C4-2B (cell line): ENCODE measurements around the gene GFOD1.

Experiments used
- H3K27ac ChIP-seq: fragments of 450-650 bp; 2 replicates; pipeline ENCODE4 v1.5.1; 2017
- ZFX ChIP-seq: fragments of 450-650 bp; IDR thresholded peaks from 2 replicates; pipeline ENCODE4 v1.6.1; 2017
- TF ChIP-seq, protein P1 (sequence below): fragments of 450-650 bp; conservative IDR thresholded peaks from 2 replicates; pipeline ENCODE4 v1.5.1; 2017; ENCODE audit warnings: mild to moderate bottlenecking

GFOD1 gene

DNA sequence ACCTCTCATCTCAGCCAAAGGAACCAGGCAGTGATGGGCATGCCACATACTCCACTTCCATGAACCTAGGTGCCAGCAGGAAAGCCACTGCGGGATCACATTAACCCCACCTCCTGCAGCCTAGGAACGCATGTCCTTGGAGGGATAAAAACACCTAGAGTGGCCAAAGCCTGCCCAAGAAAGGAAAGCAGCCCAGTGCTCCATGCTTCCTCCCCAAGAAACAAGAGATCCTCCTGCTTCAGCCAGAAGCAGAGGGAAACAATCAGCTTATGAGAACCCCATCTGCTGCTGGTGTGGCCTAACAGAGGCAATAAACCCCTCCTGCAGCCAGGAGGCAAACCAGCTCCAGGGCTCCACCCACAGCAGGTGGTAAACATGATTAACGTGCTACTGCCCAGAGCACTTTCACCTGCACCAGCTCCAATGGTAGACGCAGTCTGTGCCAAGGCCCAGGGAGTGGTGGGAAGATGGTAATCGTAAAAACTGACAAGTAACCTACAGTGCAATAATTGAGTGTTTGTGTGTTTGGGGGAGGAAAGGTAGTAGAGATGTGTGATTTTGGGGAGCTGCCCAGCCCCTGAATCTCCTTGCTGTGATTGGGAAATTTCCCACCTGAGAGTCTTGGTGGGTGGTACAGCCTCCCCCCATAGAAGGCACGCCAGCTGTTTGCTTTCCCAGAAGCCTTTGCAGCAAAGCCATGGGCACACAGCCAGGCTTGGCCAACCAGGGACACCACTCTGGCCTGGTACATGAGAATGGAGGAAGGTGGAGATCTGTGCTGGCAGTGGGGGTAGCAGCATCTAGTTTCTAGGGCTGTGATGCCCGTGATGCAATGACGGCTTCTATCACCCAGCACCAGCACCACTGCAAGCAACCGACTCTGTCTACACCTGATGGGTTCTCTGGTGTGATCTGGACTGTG, 108.5 kb downstream of the GFOD1 start:
- no peak for TF ChIP-seq ZFX
- TF ChIP-seq, protein P1, sequence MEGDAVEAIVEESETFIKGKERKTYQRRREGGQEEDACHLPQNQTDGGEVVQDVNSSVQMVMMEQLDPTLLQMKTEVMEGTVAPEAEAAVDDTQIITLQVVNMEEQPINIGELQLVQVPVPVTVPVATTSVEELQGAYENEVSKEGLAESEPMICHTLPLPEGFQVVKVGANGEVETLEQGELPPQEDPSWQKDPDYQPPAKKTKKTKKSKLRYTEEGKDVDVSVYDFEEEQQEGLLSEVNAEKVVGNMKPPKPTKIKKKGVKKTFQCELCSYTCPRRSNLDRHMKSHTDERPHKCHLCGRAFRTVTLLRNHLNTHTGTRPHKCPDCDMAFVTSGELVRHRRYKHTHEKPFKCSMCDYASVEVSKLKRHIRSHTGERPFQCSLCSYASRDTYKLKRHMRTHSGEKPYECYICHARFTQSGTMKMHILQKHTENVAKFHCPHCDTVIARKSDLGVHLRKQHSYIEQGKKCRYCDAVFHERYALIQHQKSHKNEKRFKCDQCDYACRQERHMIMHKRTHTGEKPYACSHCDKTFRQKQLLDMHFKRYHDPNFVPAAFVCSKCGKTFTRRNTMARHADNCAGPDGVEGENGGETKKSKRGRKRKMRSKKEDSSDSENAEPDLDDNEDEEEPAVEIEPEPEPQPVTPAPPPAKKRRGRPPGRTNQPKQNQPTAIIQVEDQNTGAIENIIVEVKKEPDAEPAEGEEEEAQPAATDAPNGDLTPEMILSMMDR: no peak
- H3K27ac ChIP-seq: peak overlapping the region; percentile 2; the same call in 1 of the 2 replicates

DNA sequence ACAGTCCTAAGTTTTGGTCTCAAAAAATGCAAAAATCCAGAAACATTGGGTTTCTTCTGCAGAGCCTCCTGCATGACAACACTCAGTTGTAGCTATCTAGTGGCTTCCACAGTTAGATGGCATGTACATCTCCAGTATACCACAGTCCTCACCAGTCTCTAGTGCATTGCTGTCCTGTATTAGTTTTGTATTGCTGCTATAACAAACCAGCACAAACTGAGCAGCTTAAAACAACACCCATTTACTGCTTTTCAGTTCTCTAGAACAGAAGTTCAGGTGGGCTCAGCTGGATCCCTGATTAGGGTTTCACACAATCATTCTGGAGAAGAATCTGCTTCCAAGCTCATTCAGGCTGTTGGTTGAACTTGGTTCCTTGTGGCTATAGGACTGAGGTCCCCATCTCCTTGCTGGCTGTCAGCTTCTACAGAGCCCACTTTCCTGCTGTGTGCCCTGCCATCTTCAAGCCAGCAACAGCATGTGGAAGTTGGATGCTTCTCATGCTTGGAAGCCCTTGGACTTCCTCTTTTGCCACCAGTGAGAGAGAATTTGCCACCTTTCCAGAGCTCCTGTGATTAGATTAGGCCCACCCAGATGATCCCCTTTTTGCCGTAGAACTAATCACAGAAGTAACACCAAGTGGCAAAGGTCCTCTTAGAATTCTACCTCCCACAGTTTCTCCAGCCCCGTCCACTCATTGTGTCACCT, 110.2 kb downstream of the GFOD1 start:
- no peak for TF ChIP-seq ZFX
- TF ChIP-seq, protein P1: no peak
- no peak overlapping the region for H3K27ac ChIP-seq

DNA sequence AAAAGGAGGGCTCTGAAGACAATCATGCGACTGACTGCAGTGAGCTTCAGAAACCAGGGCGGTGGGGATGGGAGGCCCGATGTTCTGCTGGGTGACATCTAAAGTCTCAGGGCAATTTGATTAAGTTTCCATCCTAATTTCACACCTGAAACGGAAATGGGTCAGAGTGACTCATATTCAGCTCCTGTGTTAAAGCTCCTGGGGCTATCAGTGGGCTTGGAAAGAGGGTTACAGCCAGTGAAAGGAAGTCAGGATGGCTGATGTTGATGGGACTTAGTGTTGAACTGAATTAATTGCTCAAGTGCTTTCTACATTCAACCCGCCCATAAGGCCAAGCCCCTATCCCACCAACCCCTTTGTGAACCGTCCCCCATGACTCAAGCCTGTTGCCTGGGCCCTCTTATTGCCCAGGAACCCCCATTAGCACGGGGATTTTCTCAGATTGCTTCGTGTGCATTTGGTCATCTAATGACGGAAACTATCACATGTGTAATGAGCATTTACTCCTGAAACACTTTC, 112.0 kb downstream of the GFOD1 start:
- no peak overlapping the region for H3K27ac ChIP-seq
- TF ChIP-seq ZFX: no peak
- TF ChIP-seq, protein P1: no peak

GRCh38 chr6:13373919-13374318, 113.5 kb downstream of the GFOD1 start:
- no peak overlapping the region for H3K27ac ChIP-seq
- TF ChIP-seq, protein P1: no peak
- TF ChIP-seq ZFX: no peak

GRCh38 chr6:13373488-13373886, 113.9 kb downstream of the GFOD1 start:
- no peak overlapping the region for H3K27ac ChIP-seq
- TF ChIP-seq, protein P1: no peak
- no peak for TF ChIP-seq ZFX

GRCh38 chr6:13372688-13373487, 114.5 kb downstream of the GFOD1 start:
- TF ChIP-seq, protein P1: no peak
- TF ChIP-seq ZFX: no peak
- H3K27ac ChIP-seq: no peak overlapping the region
